PC-3 (cell line): ENCODE data around the gene TRPC3. TPM values are rescaled to one million over a fixed set of nuclear protein-coding genes. Genes with fewer than 3 reads are reported as not detected.

Experiments used
- ATAC-seq: fragments of 200-7000 bp; cut with Tn5 transposase; 2 replicates; pipeline ENCODE4 v1.9.1; 2020; ENCODE audit warnings: mild to moderate bottlenecking, moderate library complexity
- BruUV-seq: library from RNA; stranded (reverse); fragments of 400-500 nt; replicated peaks from 2 replicates; lab custom pipeline; 2021; lab: Mats Ljungman, UMichigan
- CTCF ChIA-PET: fragments of 300-600 bp; sonication (Branson Sonifier 250); formaldehyde crosslinking; loops from one replicate; lab custom pipeline; 2022; ENCODE audit warnings: antibody characterized with exemption; lab: Charles Lee
- POLR2A ChIA-PET: fragments of 300-600 bp; sonication (Branson Sonifier 250); formaldehyde crosslinking; loops from one replicate; lab custom pipeline; 2022; ENCODE audit warnings: antibody characterized with exemption; ENCODE audit not compliant: unreplicated experiment; lab: Charles Lee
- DNase-seq: peaks from one replicate; pipeline ENCODE4 v3.0.0-alpha.2; 2015
- H2AFZ ChIP-seq: fragments of 300-600 bp; sonication (generic); 2 replicates; pipeline ENCODE4 v1.6.0; 2016; ENCODE audit warnings: antibody characterized with exemption, low read length
- H3F3A ChIP-seq: fragments of 300-600 bp; sonication (generic); one replicate; pipeline ENCODE4 v1.6.0; 2017; ENCODE audit warnings: antibody characterized with exemption, low read length, control low read depth, mild to moderate bottlenecking; ENCODE audit not compliant: unreplicated experiment
- H3K27ac ChIP-seq: fragments of 300-600 bp; sonication (generic); 2 replicates; pipeline ENCODE4 v1.5.1; 2016; ENCODE audit warnings: mild to moderate bottlenecking, low read length
- H3K27me3 ChIP-seq: fragments of 300-600 bp; sonication (generic); 2 replicates; pipeline ENCODE4 v1.6.1; 2016; ENCODE audit warnings: low read length, mixed read lengths
- H3K36me3 ChIP-seq: fragments of 300-600 bp; sonication (generic); 2 replicates; pipeline ENCODE4 v1.6.1; 2016; ENCODE audit warnings: low read depth, mixed run types, low read length, mixed read lengths
- H3K4me1 ChIP-seq: fragments of 300-600 bp; sonication (generic); 2 replicates; pipeline ENCODE4 v1.5.1; 2016; ENCODE audit warnings: low read length; ENCODE audit not compliant: insufficient read depth
- H3K4me2 ChIP-seq: fragments of 300-600 bp; sonication (generic); 2 replicates; pipeline ENCODE4 v1.6.0; 2016; ENCODE audit warnings: low read length
- H3K4me3 ChIP-seq: fragments of 300-600 bp; sonication (generic); 2 replicates; pipeline ENCODE4 v1.5.1; 2016; ENCODE audit warnings: mild to moderate bottlenecking, low read length, mixed read lengths
- H3K79me2 ChIP-seq: fragments of 300-600 bp; sonication (generic); 2 replicates; pipeline ENCODE4 v1.6.1; 2017; ENCODE audit warnings: low read length, mixed read lengths
- H3K9ac ChIP-seq: fragments of 300-600 bp; sonication (generic); 2 replicates; pipeline ENCODE4 v1.6.0; 2016; ENCODE audit warnings: mild to moderate bottlenecking, low read length
- H3K9me2 ChIP-seq: fragments of 300-600 bp; sonication (generic); replicated peaks from 2 replicates; pipeline ENCODE4 v1.6.1; 2016; ENCODE audit warnings: mixed run types, low read length, mixed read lengths
- H3K9me3 ChIP-seq: fragments of 300-600 bp; sonication (generic); 2 replicates; pipeline ENCODE4 v1.6.1; 2016; ENCODE audit warnings: low read length, mixed read lengths
- H4K20me1 ChIP-seq: fragments of 300-600 bp; sonication (generic); 2 replicates; pipeline ENCODE4 v1.6.1; 2016; ENCODE audit warnings: low read length, mixed read lengths
- EZH2 ChIP-seq: fragments of 300-600 bp; sonication (generic); IDR thresholded peaks from one replicate; pipeline ENCODE4 v1.6.1; 2017; ENCODE audit warnings: antibody characterized with exemption, mild to moderate bottlenecking, low read length; ENCODE audit not compliant: unreplicated experiment
- EZH2phosphoT487 ChIP-seq: fragments of 300-600 bp; sonication (generic); IDR thresholded peaks from 2 replicates; pipeline ENCODE4 v1.6.1; 2018; ENCODE audit warnings: mild to moderate bottlenecking, antibody characterized with exemption, low read length, borderline replicate concordance
- intact Hi-C: fragments of 100-400 bp; cut with micrococcal nuclease; formaldehyde crosslinking; loops from 2 replicates; pipeline ENCODE4 v1.9.0; 2023
- total RNA-seq: library from RNA; depleted of rRNA; stranded (reverse); fragments of >200 nt; gene quantifications from 2 replicates; pipeline ENCODE4 v1.2.3, GENCODE V29; 2014
- TF ChIP-seq, protein P1 (sequence below): fragments of 300-600 bp; sonication (generic); conservative IDR thresholded peaks from 2 replicates; pipeline ENCODE4 v1.5.1; 2017; ENCODE audit warnings: antibody characterized with exemption, low read depth, mild to moderate bottlenecking, low read length

TRPC3 gene
- total RNA-seq, 1 experiment from 2014 or later, result not detected

DNA sequence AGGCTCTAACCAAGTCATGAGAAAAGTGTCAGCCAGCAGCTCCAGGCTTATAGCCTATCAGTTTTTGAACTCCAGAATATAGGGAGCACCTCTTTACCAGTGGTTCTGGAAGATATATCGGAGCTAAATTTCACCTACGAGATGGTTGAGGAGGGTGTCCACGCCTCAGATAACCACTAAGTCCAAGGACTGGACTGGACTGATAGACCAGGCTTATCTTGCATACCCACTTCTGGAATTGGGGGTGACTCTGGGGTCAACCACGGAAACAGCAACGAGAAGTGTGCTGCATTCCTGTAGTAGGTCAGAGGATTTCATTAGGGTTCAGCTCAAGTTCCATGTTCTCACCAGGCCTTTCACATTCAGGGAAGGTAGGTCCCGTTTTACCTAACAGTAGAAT, 38.6 kb upstream of the TRPC3 start:
- CTCF ChIA-PET, result no interaction called here
- no TSS peak for BruUV-seq
- no peak for DNase-seq

DNA sequence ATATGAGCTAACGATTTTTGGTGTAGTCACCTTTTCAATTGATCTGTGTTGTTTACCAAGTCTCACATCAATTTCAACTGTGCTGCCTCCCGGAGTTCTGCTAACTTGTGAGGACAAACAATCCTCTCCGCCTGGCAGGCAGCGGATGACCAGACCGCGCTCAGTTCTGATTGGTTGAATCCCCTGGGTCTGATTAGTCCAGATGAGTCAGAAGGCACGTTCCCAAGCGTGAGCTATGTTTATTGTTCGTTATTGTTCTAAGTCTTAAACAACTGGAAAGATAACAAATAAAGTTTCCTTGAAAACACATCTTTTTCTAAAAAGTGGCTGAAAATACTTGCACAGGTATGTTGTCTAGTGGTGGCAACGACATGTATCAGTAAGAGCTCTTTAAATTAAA, 37.9 kb upstream of the TRPC3 start:
- DNase-seq (no peak), ATAC-seq (no peak)
- no peaks in the 10 kb centered on the region for H3K4me1 ChIP-seq
- no peak overlapping the region for H3K4me3 ChIP-seq
- no peak overlapping the region for H2AFZ ChIP-seq
- no peak overlapping the region for H3K27ac ChIP-seq
- peaks cover 30% of the 10 kb centered on the region for H3K27me3 ChIP-seq
- no TSS peak for BruUV-seq
- POLR2A ChIA-PET, result no interaction called here
- no peak overlapping the region for H3K4me2 ChIP-seq
- no peaks in the 10 kb centered on the region for H3F3A ChIP-seq
- no peaks in the 10 kb centered on the region for H3K9me3 ChIP-seq
- H3K36me3 ChIP-seq, result no peaks in the 10 kb centered on the region
- CTCF ChIA-PET, result no interaction called here
- H3K9ac ChIP-seq, result no peak overlapping the region
- intact Hi-C loops, result no loop called here
- H3K79me2 ChIP-seq, result no peaks in the 10 kb centered on the region
- no peaks in the 10 kb centered on the region for H3K9me2 ChIP-seq
- no peaks in the 10 kb centered on the region for H4K20me1 ChIP-seq
- TF ChIP-seq, protein P1, sequence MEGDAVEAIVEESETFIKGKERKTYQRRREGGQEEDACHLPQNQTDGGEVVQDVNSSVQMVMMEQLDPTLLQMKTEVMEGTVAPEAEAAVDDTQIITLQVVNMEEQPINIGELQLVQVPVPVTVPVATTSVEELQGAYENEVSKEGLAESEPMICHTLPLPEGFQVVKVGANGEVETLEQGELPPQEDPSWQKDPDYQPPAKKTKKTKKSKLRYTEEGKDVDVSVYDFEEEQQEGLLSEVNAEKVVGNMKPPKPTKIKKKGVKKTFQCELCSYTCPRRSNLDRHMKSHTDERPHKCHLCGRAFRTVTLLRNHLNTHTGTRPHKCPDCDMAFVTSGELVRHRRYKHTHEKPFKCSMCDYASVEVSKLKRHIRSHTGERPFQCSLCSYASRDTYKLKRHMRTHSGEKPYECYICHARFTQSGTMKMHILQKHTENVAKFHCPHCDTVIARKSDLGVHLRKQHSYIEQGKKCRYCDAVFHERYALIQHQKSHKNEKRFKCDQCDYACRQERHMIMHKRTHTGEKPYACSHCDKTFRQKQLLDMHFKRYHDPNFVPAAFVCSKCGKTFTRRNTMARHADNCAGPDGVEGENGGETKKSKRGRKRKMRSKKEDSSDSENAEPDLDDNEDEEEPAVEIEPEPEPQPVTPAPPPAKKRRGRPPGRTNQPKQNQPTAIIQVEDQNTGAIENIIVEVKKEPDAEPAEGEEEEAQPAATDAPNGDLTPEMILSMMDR, result no peak
- TF ChIP-seq EZH2phosphoT487, result no peak
- no peak for TF ChIP-seq EZH2

More for the DNA sequence above, 38.6 kb upstream of the TRPC3 start:
- Histone ChIP-seq H4K20me1 (no peaks in the 10 kb centered on the region), H3K4me2 (no peak overlapping the region), H3K4me3 (no peak overlapping the region), H3K36me3 (no peaks in the 10 kb centered on the region), H3K79me2 (no peaks in the 10 kb centered on the region), H3K27me3 (peaks cover 33% of the 10 kb centered on the region), H3K9ac (no peak overlapping the region), H2AFZ (no peak overlapping the region), H3K27ac (no peak overlapping the region), H3K9me2 (no peaks in the 10 kb centered on the region), H3K4me1 (no peaks in the 10 kb centered on the region), H3K9me3 (no peaks in the 10 kb centered on the region), H3F3A (no peaks in the 10 kb centered on the region)
- intact Hi-C loops, result no loop called here
- no peak for ATAC-seq
- no peak for TF ChIP-seq EZH2phosphoT487
- TF ChIP-seq, protein P1, result no peak
- no peak for TF ChIP-seq EZH2
- POLR2A ChIA-PET, result no interaction called here

DNA sequence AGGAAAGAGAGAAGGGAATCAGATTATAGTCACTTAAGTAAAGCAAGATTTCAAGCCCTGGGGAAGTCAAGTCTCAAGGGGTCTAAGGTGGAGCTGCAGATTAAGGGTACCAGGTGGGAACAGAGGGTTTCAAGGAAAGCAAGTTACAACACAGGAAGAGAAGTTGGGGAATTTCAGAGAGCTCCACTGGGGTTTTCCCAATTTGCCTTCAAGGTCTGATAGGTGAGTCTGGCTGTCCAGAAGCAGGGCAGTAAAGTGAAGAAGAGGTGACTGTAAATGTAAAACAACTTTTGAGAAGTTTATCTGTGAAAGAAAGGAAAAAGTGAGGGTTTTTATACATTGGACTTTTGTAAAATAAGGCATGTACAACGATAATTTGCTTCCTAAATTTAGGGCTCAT, 37.1 kb upstream of the TRPC3 start:
- ATAC-seq (no peak), DNase-seq (no peak)
- POLR2A ChIA-PET, result no interaction called here
- Histone ChIP-seq H3K9me2 (no peaks in the 10 kb centered on the region), H4K20me1 (no peaks in the 10 kb centered on the region), H3K4me2 (no peak overlapping the region), H3K27ac (no peak overlapping the region), H3K27me3 (peaks cover 33% of the 10 kb centered on the region), H3K36me3 (no peaks in the 10 kb centered on the region), H3K79me2 (no peaks in the 10 kb centered on the region), H3K4me3 (no peak overlapping the region), H3K9me3 (no peaks in the 10 kb centered on the region), H3K9ac (no peak overlapping the region), H3F3A (no peaks in the 10 kb centered on the region), H2AFZ (no peak overlapping the region), H3K4me1 (no peaks in the 10 kb centered on the region)
- CTCF ChIA-PET, result no interaction called here
- no TSS peak for BruUV-seq
- TF ChIP-seq EZH2phosphoT487 (no peak), EZH2 (no peak)
- TF ChIP-seq, protein P1, result no peak
- intact Hi-C loops, result no loop called here
